Measurements from ENCODE around the gene CALB2. TPM values are rescaled to one million over a fixed set of nuclear protein-coding genes. Genes with fewer than 3 reads are reported as not detected.

CALB2 gene
- total and polyA plus RNA-seq, 2 experiments from 2014 or later: 2.4 to 4.2 TPM

DNA sequence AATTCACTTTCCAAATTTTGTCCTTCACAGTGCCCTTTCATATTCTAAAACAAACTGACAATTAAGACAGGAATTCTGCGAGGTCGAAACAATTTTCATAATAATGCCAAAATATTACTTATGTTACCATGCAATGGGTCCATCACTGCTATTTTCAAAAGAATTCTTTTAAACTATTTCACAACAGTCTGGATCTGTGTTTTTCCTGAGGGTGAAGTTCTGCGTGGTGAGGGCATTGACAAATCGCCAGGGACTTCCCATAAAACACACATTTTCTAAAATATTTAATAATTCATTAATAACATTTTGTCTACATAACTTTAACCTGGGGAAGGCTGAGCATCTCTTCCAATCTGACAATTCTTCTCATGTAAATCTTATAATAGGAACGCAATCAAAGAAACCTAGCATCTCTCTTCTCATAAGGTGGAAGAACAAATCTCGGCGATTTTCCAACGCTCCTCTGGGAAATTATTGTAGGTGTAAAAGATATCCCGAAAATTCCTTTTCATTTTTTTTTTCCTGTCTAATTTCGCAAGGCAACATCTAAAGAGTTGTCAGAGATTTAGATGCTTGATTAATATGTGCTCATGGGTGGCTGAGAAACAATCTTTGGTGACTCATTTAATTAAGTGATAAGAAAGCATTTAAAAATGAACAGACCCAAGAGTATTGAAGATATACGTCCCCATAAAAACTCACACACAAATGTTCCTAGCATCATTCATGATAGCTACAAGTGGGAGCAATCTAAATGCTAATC is 41.5 kb downstream of the CALB2 start:
- Mint-ChIP-seq H3K9me3 (peaks cover 13% of the 10 kb centered on the region), H3K27ac (no peak overlapping the region), H3K4me1 (peaks cover 24% of the 10 kb centered on the region), H3K4me3 (no peak overlapping the region), H3K27me3 (ENCODE audit: insufficient read depth, low read depth, poor library complexity) (peaks cover 6% of the 10 kb centered on the region), H3K36me3 (ENCODE audit: low read depth) (peaks cover 10% of the 10 kb centered on the region; the same call in 2 of the 3 replicates)
- Histone ChIP-seq H3K79me2 (replicated peaks; ENCODE audit: insufficient read depth) (no peaks in the 10 kb centered on the region), H4K20me1 (replicated peaks; ENCODE audit: insufficient read depth) (no peaks in the 10 kb centered on the region), H3K9me2 (ENCODE audit: insufficient read depth) (no peaks in the 10 kb centered on the region), H3K27ac (ENCODE audit: low read depth) (no peak overlapping the region), H3K36me3 (ENCODE audit: insufficient read depth) (no peaks in the 10 kb centered on the region; the same call in 1 of the 2 replicates), H2AFZ (no peak overlapping the region; the same call in 1 of the 2 replicates), H3K27me3 (ENCODE audit: insufficient read depth) (no peaks in the 10 kb centered on the region), H3K4me2 (peak overlapping the region; percentile 49; the same call in 1 of the 2 replicates), H3K4me1 (ENCODE audit: insufficient read depth) (peaks cover 23% of the 10 kb centered on the region), H3F3A (replicated peaks; ENCODE audit: low read depth) (no peaks in the 10 kb centered on the region), H3K4me3 (no peak overlapping the region)
- no peak for TF ChIP-seq NANOG (IDR thresholded peaks at IDR 0.05; ENCODE audit: borderline replicate concordance)
- TF ChIP-seq, protein P1, sequence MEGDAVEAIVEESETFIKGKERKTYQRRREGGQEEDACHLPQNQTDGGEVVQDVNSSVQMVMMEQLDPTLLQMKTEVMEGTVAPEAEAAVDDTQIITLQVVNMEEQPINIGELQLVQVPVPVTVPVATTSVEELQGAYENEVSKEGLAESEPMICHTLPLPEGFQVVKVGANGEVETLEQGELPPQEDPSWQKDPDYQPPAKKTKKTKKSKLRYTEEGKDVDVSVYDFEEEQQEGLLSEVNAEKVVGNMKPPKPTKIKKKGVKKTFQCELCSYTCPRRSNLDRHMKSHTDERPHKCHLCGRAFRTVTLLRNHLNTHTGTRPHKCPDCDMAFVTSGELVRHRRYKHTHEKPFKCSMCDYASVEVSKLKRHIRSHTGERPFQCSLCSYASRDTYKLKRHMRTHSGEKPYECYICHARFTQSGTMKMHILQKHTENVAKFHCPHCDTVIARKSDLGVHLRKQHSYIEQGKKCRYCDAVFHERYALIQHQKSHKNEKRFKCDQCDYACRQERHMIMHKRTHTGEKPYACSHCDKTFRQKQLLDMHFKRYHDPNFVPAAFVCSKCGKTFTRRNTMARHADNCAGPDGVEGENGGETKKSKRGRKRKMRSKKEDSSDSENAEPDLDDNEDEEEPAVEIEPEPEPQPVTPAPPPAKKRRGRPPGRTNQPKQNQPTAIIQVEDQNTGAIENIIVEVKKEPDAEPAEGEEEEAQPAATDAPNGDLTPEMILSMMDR (conservative IDR thresholded peaks at IDR 0.05; ENCODE audit: low read depth in 2 of 2): no peak
- no peak for TF ChIP-seq POLR2AphosphoS5 (IDR thresholded peaks at IDR 0.05; ENCODE audit: low read depth)
- no peak for TF ChIP-seq STAT1 (IDR thresholded peaks at IDR 0.05; ENCODE audit: unreplicated experiment)
- no peak for TF ChIP-seq ZNF114 (CRISPR knock-in tag; IDR thresholded peaks at IDR 0.05)
- TF ChIP-seq CREB1 (CRISPR knock-in tag; IDR thresholded peaks at IDR 0.05; ENCODE audit: low read depth): no peak
- TF ChIP-seq JUNB (IDR thresholded peaks at IDR 0.05; ENCODE audit: unreplicated experiment): no peak
- no peak for TF ChIP-seq EZH2 (IDR thresholded peaks at IDR 0.05; ENCODE audit: low read depth, unreplicated experiment)
- TF ChIP-seq, protein P2, sequence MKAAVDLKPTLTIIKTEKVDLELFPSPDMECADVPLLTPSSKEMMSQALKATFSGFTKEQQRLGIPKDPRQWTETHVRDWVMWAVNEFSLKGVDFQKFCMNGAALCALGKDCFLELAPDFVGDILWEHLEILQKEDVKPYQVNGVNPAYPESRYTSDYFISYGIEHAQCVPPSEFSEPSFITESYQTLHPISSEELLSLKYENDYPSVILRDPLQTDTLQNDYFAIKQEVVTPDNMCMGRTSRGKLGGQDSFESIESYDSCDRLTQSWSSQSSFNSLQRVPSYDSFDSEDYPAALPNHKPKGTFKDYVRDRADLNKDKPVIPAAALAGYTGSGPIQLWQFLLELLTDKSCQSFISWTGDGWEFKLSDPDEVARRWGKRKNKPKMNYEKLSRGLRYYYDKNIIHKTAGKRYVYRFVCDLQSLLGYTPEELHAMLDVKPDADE (IDR thresholded peaks at IDR 0.05): no peak
- no peak for TF ChIP-seq ZNF331 (CRISPR knock-in tag; IDR thresholded peaks at IDR 0.05; ENCODE audit: low read depth)
- TF ChIP-seq, protein P3, sequence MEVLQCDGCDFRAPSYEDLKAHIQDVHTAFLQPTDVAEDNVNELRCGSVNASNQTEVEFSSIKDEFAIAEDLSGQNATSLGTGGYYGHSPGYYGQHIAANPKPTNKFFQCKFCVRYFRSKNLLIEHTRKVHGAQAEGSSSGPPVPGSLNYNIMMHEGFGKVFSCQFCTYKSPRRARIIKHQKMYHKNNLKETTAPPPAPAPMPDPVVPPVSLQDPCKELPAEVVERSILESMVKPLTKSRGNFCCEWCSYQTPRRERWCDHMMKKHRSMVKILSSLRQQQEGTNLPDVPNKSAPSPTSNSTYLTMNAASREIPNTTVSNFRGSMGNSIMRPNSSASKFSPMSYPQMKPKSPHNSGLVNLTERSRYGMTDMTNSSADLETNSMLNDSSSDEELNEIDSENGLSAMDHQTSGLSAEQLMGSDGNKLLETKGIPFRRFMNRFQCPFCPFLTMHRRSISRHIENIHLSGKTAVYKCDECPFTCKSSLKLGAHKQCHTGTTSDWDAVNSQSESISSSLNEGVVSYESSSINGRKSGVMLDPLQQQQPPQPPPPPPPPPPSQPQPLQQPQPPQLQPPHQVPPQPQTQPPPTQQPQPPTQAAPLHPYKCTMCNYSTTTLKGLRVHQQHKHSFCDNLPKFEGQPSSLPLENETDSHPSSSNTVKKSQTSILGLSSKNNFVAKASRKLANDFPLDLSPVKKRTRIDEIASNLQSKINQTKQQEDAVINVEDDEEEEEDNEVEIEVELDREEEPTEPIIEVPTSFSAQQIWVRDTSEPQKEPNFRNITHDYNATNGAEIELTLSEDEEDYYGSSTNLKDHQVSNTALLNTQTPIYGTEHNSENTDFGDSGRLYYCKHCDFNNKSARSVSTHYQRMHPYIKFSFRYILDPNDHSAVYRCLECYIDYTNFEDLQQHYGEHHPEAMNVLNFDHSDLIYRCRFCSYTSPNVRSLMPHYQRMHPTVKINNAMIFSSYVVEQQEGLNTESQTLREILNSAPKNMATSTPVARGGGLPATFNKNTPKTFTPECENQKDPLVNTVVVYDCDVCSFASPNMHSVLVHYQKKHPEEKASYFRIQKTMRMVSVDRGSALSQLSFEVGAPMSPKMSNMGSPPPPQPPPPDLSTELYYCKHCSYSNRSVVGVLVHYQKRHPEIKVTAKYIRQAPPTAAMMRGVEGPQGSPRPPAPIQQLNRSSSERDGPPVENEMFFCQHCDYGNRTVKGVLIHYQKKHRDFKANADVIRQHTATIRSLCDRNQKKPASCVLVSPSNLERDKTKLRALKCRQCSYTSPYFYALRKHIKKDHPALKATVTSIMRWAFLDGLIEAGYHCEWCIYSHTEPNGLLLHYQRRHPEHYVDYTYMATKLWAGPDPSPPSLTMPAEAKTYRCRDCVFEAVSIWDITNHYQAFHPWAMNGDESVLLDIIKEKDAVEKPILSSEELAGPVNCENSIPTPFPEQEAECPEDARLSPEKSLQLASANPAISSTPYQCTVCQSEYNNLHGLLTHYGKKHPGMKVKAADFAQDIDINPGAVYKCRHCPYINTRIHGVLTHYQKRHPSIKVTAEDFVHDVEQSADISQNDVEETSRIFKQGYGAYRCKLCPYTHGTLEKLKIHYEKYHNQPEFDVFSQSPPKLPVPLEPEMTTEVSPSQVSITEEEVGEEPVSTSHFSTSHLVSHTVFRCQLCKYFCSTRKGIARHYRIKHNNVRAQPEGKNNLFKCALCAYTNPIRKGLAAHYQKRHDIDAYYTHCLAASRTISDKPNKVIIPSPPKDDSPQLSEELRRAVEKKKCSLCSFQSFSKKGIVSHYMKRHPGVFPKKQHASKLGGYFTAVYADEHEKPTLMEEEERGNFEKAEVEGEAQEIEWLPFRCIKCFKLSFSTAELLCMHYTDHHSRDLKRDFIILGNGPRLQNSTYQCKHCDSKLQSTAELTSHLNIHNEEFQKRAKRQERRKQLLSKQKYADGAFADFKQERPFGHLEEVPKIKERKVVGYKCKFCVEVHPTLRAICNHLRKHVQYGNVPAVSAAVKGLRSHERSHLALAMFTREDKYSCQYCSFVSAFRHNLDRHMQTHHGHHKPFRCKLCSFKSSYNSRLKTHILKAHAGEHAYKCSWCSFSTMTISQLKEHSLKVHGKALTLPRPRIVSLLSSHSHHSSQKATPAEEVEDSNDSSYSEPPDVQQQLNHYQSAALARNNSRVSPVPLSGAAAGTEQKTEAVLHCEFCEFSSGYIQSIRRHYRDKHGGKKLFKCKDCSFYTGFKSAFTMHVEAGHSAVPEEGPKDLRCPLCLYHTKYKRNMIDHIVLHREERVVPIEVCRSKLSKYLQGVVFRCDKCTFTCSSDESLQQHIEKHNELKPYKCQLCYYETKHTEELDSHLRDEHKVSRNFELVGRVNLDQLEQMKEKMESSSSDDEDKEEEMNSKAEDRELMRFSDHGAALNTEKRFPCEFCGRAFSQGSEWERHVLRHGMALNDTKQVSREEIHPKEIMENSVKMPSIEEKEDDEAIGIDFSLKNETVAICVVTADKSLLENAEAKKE (CRISPR knock-in tag; IDR thresholded peaks at IDR 0.05): no peak
- no peak for TF ChIP-seq EZH2phosphoT487 (IDR thresholded peaks at IDR 0.05; ENCODE audit: unreplicated experiment)
- no peak for ATAC-seq
- no peak for DNase-seq (ENCODE audit: low spot score)
